ENCODE measurements around the gene FRMD4B.

The FRMD4B gene

GRCh38 chr3:69121513-69121912, 264.4 kb downstream of the FRMD4B start:
- no peak for TF ChIP-seq GATA2 (IDR thresholded peaks at IDR 0.05; ENCODE audit: low read depth, low read length)
- no peak for TF ChIP-seq GATA3 (IDR thresholded peaks at IDR 0.05; ENCODE audit: low read depth, low read length)

DNA sequence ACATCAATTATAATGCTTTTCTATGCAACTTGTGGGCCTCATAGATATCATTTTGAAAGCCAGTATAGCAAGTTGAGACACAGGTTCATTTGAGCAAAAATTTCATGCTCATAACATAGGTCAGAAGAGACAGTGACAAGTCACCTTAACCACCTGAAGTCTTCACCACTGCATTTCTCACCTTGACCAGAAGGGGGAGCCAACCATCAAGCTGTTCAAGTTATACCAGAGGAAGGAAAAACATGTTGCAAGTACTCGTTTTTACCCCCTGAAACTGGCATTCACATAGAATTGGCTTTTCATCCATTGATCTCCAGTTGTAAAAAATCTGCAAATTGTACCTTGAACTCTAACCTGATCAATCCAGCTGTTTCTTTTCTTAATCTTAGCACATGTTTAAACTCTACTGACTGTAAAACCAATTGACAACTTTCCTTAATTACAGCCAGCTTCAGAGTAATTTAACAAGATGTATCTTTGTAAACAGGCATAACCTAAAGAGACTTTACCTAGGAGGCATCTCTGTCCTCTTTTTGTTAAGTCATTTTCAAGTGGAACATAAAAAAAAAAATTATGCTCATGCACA, 264.9 kb downstream of the FRMD4B start:
- no peak for TF ChIP-seq GATA2 (IDR thresholded peaks at IDR 0.05; ENCODE audit: low read depth, low read length)
- TF ChIP-seq GATA3 (IDR thresholded peaks at IDR 0.05; ENCODE audit: low read depth, low read length), result no peak
